HCT116 (cell line): Measurements from ENCODE around the gene ERC2. TPM values are rescaled to one million over a fixed set of nuclear protein-coding genes. Genes with fewer than 3 reads are reported as not detected.

ENCODE experiments used
- ATAC-seq: fragments of 200-7000 bp; cut with Tn5 transposase; 2 replicates; pipeline ENCODE4 v1.9.1; 2020; ENCODE audit warnings: mild to moderate bottlenecking, moderate library complexity
- BruUV-seq: library from RNA; stranded (reverse); fragments of 400-500 nt; replicated peaks from 2 replicates; lab custom pipeline; 2021; lab: Mats Ljungman, UMichigan
- CTCF ChIA-PET: fragments of 300-600 bp; sonication (Branson Sonifier 250); formaldehyde crosslinking; loops from one replicate; lab custom pipeline; 2021; ENCODE audit warnings: antibody characterized with exemption; lab: Charles Lee
- POLR2A ChIA-PET: fragments of 300-600, 350-600 bp; sonication (Branson Sonifier 250); formaldehyde crosslinking; loops from one replicate; lab custom pipeline; 2021; ENCODE audit warnings: antibody characterized with exemption; lab: Charles Lee
- RAD21 ChIA-PET, 2 experiments: fragments of 300-600 bp; sonication (Branson Sonifier 250); formaldehyde crosslinking; loops; one replicate each; lab custom pipeline; 2023; ENCODE audit warnings: low total read pairs in 2 of 2; ENCODE audit not compliant: uncharacterized antibody in 2 of 2, unreplicated experiment in 2 of 2, low non-redundant PET in 1 of 2; lab: Charles Lee
- DNase-seq: peaks from one replicate; pipeline ENCODE4 v3.0.0-alpha.2; 2010; ENCODE audit warnings: low read depth, low spot score
- H2AFZ ChIP-seq: fragments of 200-600 bp; shearing (Covaris generic), sonication (generic); 2 replicates; pipeline ENCODE4 v1.6.1; 2017; ENCODE audit warnings: low read depth, mixed run types, mixed read lengths, antibody characterized with exemption, low read length; ENCODE audit not compliant: poor library complexity, severe bottlenecking
- H3K27ac ChIP-seq: 2 replicates; pipeline ENCODE4 v1.5.1; 2012; ENCODE audit warnings: low read depth, low read length
- H3K27me3 ChIP-seq: fragments of 200-600 bp; sonication (generic); 2 replicates; pipeline ENCODE4 v1.6.1; 2016; ENCODE audit warnings: mixed run types, low read length, mixed read lengths; ENCODE audit not compliant: insufficient read depth
- H3K36me3 ChIP-seq, 2 experiments: fragments of 200-500 bp in 1 of 2; fragments of 200-600 bp in 1 of 2; sonication (Bioruptor generic) in 1 of 2; sonication (generic) in 1 of 2; 2 replicates each; pipeline versions ENCODE4 v1.5.1 to v1.6.1; 2014 to 2016; ENCODE audit warnings: low read length in 2 of 2, inconsistent platforms in 1 of 2, mixed read lengths in 1 of 2, mixed run types in 1 of 2; ENCODE audit not compliant: insufficient read depth in 2 of 2, control insufficient read depth in 1 of 2
- H3K4me1 ChIP-seq, 2 experiments: fragments of 200-600 bp in 1 of 2; sonication (generic) in 1 of 2; 2 replicates each; pipeline versions ENCODE4 v1.5.1 to v1.6.1; 2012 to 2017; ENCODE audit warnings: low read length in 2 of 2, inconsistent platforms in 1 of 2, mild to moderate bottlenecking in 1 of 2, mixed read lengths in 1 of 2, mixed run types in 1 of 2, moderate library complexity in 1 of 2; ENCODE audit not compliant: insufficient read depth in 2 of 2, control insufficient read depth in 1 of 2
- H3K4me2 ChIP-seq: fragments of 200-600 bp; sonication (generic); 2 replicates; pipeline ENCODE4 v1.6.1; 2017; ENCODE audit warnings: mixed run types, low read length, mixed read lengths
- H3K4me3 ChIP-seq, 2 experiments: fragments of 200-600 bp in 1 of 2; sonication (generic) in 1 of 2; replicated peaks in 1 of 2; 2 replicates each; pipeline ENCODE4 v1.5.1; 2011 to 2016; ENCODE audit warnings: low read length in 2 of 2, control low read depth in 1 of 2, low read depth in 1 of 2, mild to moderate bottlenecking in 1 of 2, mixed read lengths in 1 of 2, mixed run types in 1 of 2
- H3K79me2 ChIP-seq: fragments of 200-600 bp; sonication (generic); 2 replicates; pipeline ENCODE4 v1.6.1; 2017; ENCODE audit warnings: mild to moderate bottlenecking, mixed run types, low read length, moderate library complexity, mixed read lengths; ENCODE audit not compliant: insufficient read depth
- H3K9ac ChIP-seq: fragments of 200-600 bp; sonication (generic); 2 replicates; pipeline ENCODE4 v1.6.1; 2016; ENCODE audit warnings: low read length, mixed read lengths
- H3K9me2 ChIP-seq: fragments of 200-600 bp; sonication (generic), shearing (Covaris generic); 2 replicates; pipeline ENCODE4 v1.6.1; 2017; ENCODE audit warnings: mixed run types, mild to moderate bottlenecking, moderate library complexity; ENCODE audit not compliant: insufficient read depth
- H3K9me3 ChIP-seq, 2 experiments: fragments of 200-500 bp in 1 of 2; fragments of 200-600 bp in 1 of 2; sonication (Bioruptor generic) in 1 of 2; sonication (generic) in 1 of 2; 2 replicates each; pipeline ENCODE4 v1.6.1; 2014 to 2017; ENCODE audit warnings: low read length in 2 of 2, mixed read lengths in 2 of 2, inconsistent platforms in 1 of 2, low read depth in 1 of 2, mild to moderate bottlenecking in 1 of 2, mixed run types in 1 of 2, moderate library complexity in 1 of 2; ENCODE audit not compliant: control insufficient read depth in 1 of 2, insufficient read depth in 1 of 2
- H4K20me1 ChIP-seq: fragments of 200-600 bp; sonication (generic), shearing (Covaris generic); 2 replicates; pipeline ENCODE4 v1.6.1; 2017; ENCODE audit warnings: mixed run types, mild to moderate bottlenecking, moderate library complexity; ENCODE audit not compliant: insufficient read depth
- CBX3 ChIP-seq: IDR thresholded peaks from 2 replicates; pipeline ENCODE4 v1.6.1; 2012; ENCODE audit warnings: low read depth
- CEBPB ChIP-seq: IDR thresholded peaks from 2 replicates; pipeline ENCODE4 v1.6.1; 2012; ENCODE audit warnings: low read depth
- EZH2 ChIP-seq: fragments of 200-600 bp; sonication (generic); IDR thresholded peaks from 2 replicates; pipeline ENCODE4 v1.6.1; 2017; ENCODE audit warnings: antibody characterized with exemption, mixed run types
- EZH2phosphoT487 ChIP-seq: fragments of 200-600 bp; IDR thresholded peaks from 2 replicates; pipeline ENCODE4 v1.6.1; 2018; ENCODE audit warnings: antibody characterized with exemption, borderline replicate concordance
- SIN3A ChIP-seq: IDR thresholded peaks from 2 replicates; pipeline ENCODE4 v1.6.1; 2012; ENCODE audit warnings: low read depth
- intact Hi-C: fragments of 100-400 bp; cut with micrococcal nuclease; formaldehyde crosslinking; loops from 2 replicates; pipeline ENCODE4 v1.10.0; 2022
- total RNA-seq: library from RNA; stranded (reverse); gene quantifications from one replicate; pipeline ENCODE4 v1.2.1, GENCODE V29; 2021; ENCODE audit not compliant: unreplicated experiment
- TF ChIP-seq, protein P1 (sequence below): IDR thresholded peaks from 2 replicates; pipeline ENCODE4 v1.6.1; 2012
- TF ChIP-seq, protein P2 (sequence below), 3 experiments: fragments of 200-600 bp in 1 of 3; sonication (generic) in 1 of 3; IDR thresholded peaks in 2 of 3; conservative IDR thresholded peaks in 1 of 3; 2 replicates each; pipeline ENCODE4 v1.5.1; 2012 to 2017; ENCODE audit warnings: low read depth in 2 of 3, low read length in 2 of 3, antibody characterized with exemption in 1 of 3, borderline replicate concordance in 1 of 3, control low read depth in 1 of 3, mild to moderate bottlenecking in 1 of 3, mixed read lengths in 1 of 3, mixed run types in 1 of 3, moderate library complexity in 1 of 3; ENCODE audit not compliant: insufficient read depth in 1 of 3

Gene ERC2
- total RNA-seq, 1 experiment from 2014 or later = not detected

DNA sequence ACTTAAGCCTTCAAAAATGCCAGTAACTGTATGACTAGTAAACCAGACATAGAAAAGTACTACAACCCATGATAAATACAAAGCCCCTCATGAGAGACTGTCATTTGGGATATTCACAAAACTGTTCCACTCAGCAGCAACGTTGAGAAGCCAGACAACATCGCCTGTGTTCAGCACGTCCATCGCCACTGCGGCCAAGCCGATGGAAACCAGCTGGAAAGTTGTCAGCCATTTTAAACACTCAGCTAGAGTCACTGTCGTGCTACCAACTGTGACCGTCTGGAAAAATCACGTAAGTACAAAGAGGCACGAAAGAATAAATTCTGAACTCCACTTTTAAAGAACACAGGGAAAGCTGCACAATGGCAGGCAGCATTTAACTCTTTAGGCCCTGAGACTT lies 640.5 kb downstream of the ERC2 start:
- no peak overlapping the region for H3K9ac ChIP-seq
- POLR2A ChIA-PET = no interaction called here
- no peak overlapping the region for H3K4me2 ChIP-seq
- H3K4me1 ChIP-seq = no peaks in the 10 kb centered on the region
- no peak overlapping the region for H3K4me3 ChIP-seq
- DNase-seq (no peak), ATAC-seq (no peak)
- no peaks in the 10 kb centered on the region for H3K79me2 ChIP-seq
- H3K9me2 ChIP-seq = no peaks in the 10 kb centered on the region
- H3K27ac ChIP-seq = no peak overlapping the region
- BruUV-seq = no TSS peak
- H3K27me3 ChIP-seq = no peaks in the 10 kb centered on the region
- no peaks in the 10 kb centered on the region for H3K36me3 ChIP-seq
- RAD21 ChIA-PET = no interaction called here
- intact Hi-C loops = no loop called here
- TF ChIP-seq, protein P1, sequence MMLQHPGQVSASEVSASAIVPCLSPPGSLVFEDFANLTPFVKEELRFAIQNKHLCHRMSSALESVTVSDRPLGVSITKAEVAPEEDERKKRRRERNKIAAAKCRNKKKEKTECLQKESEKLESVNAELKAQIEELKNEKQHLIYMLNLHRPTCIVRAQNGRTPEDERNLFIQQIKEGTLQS = no peak
- no peak for TF ChIP-seq EZH2phosphoT487
- TF ChIP-seq EZH2 = no peak
- no peak for TF ChIP-seq SIN3A
- TF ChIP-seq, protein P2, sequence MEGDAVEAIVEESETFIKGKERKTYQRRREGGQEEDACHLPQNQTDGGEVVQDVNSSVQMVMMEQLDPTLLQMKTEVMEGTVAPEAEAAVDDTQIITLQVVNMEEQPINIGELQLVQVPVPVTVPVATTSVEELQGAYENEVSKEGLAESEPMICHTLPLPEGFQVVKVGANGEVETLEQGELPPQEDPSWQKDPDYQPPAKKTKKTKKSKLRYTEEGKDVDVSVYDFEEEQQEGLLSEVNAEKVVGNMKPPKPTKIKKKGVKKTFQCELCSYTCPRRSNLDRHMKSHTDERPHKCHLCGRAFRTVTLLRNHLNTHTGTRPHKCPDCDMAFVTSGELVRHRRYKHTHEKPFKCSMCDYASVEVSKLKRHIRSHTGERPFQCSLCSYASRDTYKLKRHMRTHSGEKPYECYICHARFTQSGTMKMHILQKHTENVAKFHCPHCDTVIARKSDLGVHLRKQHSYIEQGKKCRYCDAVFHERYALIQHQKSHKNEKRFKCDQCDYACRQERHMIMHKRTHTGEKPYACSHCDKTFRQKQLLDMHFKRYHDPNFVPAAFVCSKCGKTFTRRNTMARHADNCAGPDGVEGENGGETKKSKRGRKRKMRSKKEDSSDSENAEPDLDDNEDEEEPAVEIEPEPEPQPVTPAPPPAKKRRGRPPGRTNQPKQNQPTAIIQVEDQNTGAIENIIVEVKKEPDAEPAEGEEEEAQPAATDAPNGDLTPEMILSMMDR (IDR thresholded peaks at IDR 0.05 in 2 of 3, conservative IDR thresholded peaks at IDR 0.05 in 1 of 3; ENCODE audit: borderline replicate concordance in 1 of 3, insufficient read depth in 1 of 3, low read depth in 2 of 3, low read length in 2 of 3) = no peak
- no peak for TF ChIP-seq CEBPB
- no peak for TF ChIP-seq CBX3
- H3K9me3 ChIP-seq = peaks cover 0 to 9% of the 10 kb centered on the region in 2 experiments; a peak in 1 of 4 replicates
- CTCF ChIA-PET = no interaction called here
- no peaks in the 10 kb centered on the region for H4K20me1 ChIP-seq
- no peak overlapping the region for H2AFZ ChIP-seq
